UCSD-AML1 (cell line): Measurements from ENCODE around the gene TNNI3K.

Source experiments
- DNase-seq: peaks from one replicate; lab custom pipeline; 2025; ENCODE audit not compliant: unreplicated experiment; lab: John Stamatoyannopoulos, UW

Gene TNNI3K

GRCh38 chr1:74375376-74375775 lies 140.2 kb downstream of the TNNI3K start:
- DNase-seq, result no peak

- no peak for DNase-seq
These were observed 145.1 kb downstream of the TNNI3K start for GRCh38 chr1:74380252-74380651.

GRCh38 chr1:74388855-74389254 lies 153.7 kb downstream of the TNNI3K start:
- DNase-seq, result no peak

- DNase-seq, result no peak
These were observed 157.0 kb downstream of the TNNI3K start for GRCh38 chr1:74392186-74392585.

- DNase-seq, result no peak
These were observed 157.7 kb downstream of the TNNI3K start for GRCh38 chr1:74392840-74393239.

- no peak for DNase-seq
These were observed 160.4 kb downstream of the TNNI3K start for GRCh38 chr1:74395571-74395970.

GRCh38 chr1:74396462-74396861 lies 161.3 kb downstream of the TNNI3K start:
- no peak for DNase-seq

- DNase-seq, result no peak
These were observed 161.7 kb downstream of the TNNI3K start for GRCh38 chr1:74396933-74397332.

GRCh38 chr1:74399249-74399648 lies 164.1 kb downstream of the TNNI3K start:
- DNase-seq, result no peak

- no peak for DNase-seq
These were observed 167.7 kb downstream of the TNNI3K start for GRCh38 chr1:74402873-74403272.

- DNase-seq, result no peak
These were observed 168.4 kb downstream of the TNNI3K start for GRCh38 chr1:74403606-74404005.

- DNase-seq, result no peak
These were observed 171.6 kb downstream of the TNNI3K start for GRCh38 chr1:74406759-74407158.

GRCh38 chr1:74407902-74408301 lies 172.7 kb downstream of the TNNI3K start:
- DNase-seq, result no peak

GRCh38 chr1:74412244-74412643 lies 177.1 kb downstream of the TNNI3K start:
- no peak for DNase-seq

GRCh38 chr1:74415935-74416334 lies 180.7 kb downstream of the TNNI3K start:
- no peak for DNase-seq

- no peak for DNase-seq
These were observed 184.4 kb downstream of the TNNI3K start for GRCh38 chr1:74419611-74420010.

- no peak for DNase-seq
These were observed 185.3 kb downstream of the TNNI3K start for GRCh38 chr1:74420467-74420866.

- no peak for DNase-seq
These were observed 187.5 kb downstream of the TNNI3K start for GRCh38 chr1:74422421-74423292.

GRCh38 chr1:74423471-74423870 lies 188.3 kb downstream of the TNNI3K start:
- no peak for DNase-seq

- no peak for DNase-seq
These were observed 190.5 kb downstream of the TNNI3K start for GRCh38 chr1:74425676-74426075.

GRCh38 chr1:74426208-74426937 lies 191.2 kb downstream of the TNNI3K start:
- no peak for DNase-seq

GRCh38 chr1:74427681-74428080 lies 192.5 kb downstream of the TNNI3K start:
- no peak for DNase-seq
